ENCODE results near the gene UBALD1. TPM values are rescaled to one million over a fixed set of nuclear protein-coding genes. Genes with fewer than 3 reads are reported as not detected.

UBALD1 gene
- total RNA-seq, 1 donor from 2014 or later: 16.9 TPM

GRCh38 chr16:4633910-4634635 is 19.4 kb upstream of the UBALD1 start:
- Histone ChIP-seq H3K4me1 (peaks cover 27% of the 10 kb centered on the region), H3K36me3 (peaks cover 0 to 7% of the 10 kb centered on the region in 2 donors), H3K4me3 (no peak overlapping the region), H3K27ac (no peak overlapping the region), H3K27me3 (no peaks in the 10 kb centered on the region), H3K9me3 (no peaks in the 10 kb centered on the region)
- no peak for DNase-seq (ENCODE audit: extremely low spot score in 2 of 2)
- intact Hi-C loops (cut with DNase I): no loop called here
- no peak for TF ChIP-seq POLR2AphosphoS5 (IDR thresholded peaks at IDR 0.05; ENCODE audit: insufficient read depth in 1 of 2, low read depth in 1 of 2)
- no peak for TF ChIP-seq POLR2A (IDR thresholded peaks at IDR 0.05)
- no peak for TF ChIP-seq CTCF (IDR thresholded peaks at IDR 0.05)

- Histone ChIP-seq H3K9me3 (no peaks in the 10 kb centered on the region), H3K36me3 (peaks cover 0 to 7% of the 10 kb centered on the region in 2 donors), H3K27me3 (no peaks in the 10 kb centered on the region), H3K4me1 (peaks cover 11% of the 10 kb centered on the region), H3K27ac (no peak overlapping the region), H3K4me3 (no peak overlapping the region)
- intact Hi-C loops (cut with DNase I): no loop called here
- TF ChIP-seq CTCF (IDR thresholded peaks at IDR 0.05) (no peak), POLR2AphosphoS5 (IDR thresholded peaks at IDR 0.05; ENCODE audit: insufficient read depth in 1 of 2, low read depth in 1 of 2) (no peak), POLR2A (IDR thresholded peaks at IDR 0.05) (no peak)
- no peak for DNase-seq (ENCODE audit: extremely low spot score in 2 of 2)
Observed at GRCh38 chr16:4631444-4631843, 16.8 kb upstream of the UBALD1 start.

GRCh38 chr16:4628283-4628682 is 13.6 kb upstream of the UBALD1 start:
- Histone ChIP-seq H3K36me3 (no peaks in the 10 kb centered on the region), H3K4me3 (no peak overlapping the region), H3K4me1 (peaks cover 22% of the 10 kb centered on the region), H3K27me3 (no peaks in the 10 kb centered on the region), H3K27ac (no peak overlapping the region), H3K9me3 (no peaks in the 10 kb centered on the region)
- TF ChIP-seq CTCF (IDR thresholded peaks at IDR 0.05) (no peak), POLR2A (IDR thresholded peaks at IDR 0.05) (no peak), POLR2AphosphoS5 (IDR thresholded peaks at IDR 0.05; ENCODE audit: insufficient read depth in 1 of 2, low read depth in 1 of 2) (no peak)
- no peak for DNase-seq (ENCODE audit: extremely low spot score in 2 of 2)
- intact Hi-C loops (cut with DNase I): no loop called here

- H3K27ac ChIP-seq: no peak overlapping the region
- intact Hi-C loops (cut with DNase I): no loop called here
Observed at GRCh38 chr16:4626396-4626795, 11.7 kb upstream of the UBALD1 start.

More at GRCh38 chr16:4626396-4626795, 11.7 kb upstream of the UBALD1 start:
- peak overlapping the region; percentile 89 to 96 for H3K4me3 ChIP-seq
- no peaks in the 10 kb centered on the region for H3K9me3 ChIP-seq
- H3K4me1 ChIP-seq: peaks cover 22% of the 10 kb centered on the region
- H3K27me3 ChIP-seq: no peaks in the 10 kb centered on the region
- DNase-seq (ENCODE audit: extremely low spot score in 2 of 2): no peak
- no peaks in the 10 kb centered on the region for H3K36me3 ChIP-seq
- no peak for TF ChIP-seq POLR2A (IDR thresholded peaks at IDR 0.05)
- no peak for TF ChIP-seq POLR2AphosphoS5 (IDR thresholded peaks at IDR 0.05; ENCODE audit: insufficient read depth in 1 of 2, low read depth in 1 of 2)
- no peak for TF ChIP-seq CTCF (IDR thresholded peaks at IDR 0.05)

Measured in vagina (tissue), 2 donors.